GM21723 (cell line): Measurements from ENCODE around the gene PRKAR2A.

Experiments used
- ATAC-seq: cut with Tn5 transposase; IDR thresholded peaks from one replicate; pipeline ENCODE4 v1.9.1; 2021; ENCODE audit warnings: mild to moderate bottlenecking, moderate library complexity; ENCODE audit not compliant: unreplicated experiment

Gene PRKAR2A

GRCh38 chr3:48847504-48848423, at the start of gene PRKAR2A:
Gene PRKAR2A, minus strand, starts transcription at chr3:48847874. Its CDS starts 278 bp downstream, at chr3:48847596.
- peak; percentile 82 for ATAC-seq

DNA sequence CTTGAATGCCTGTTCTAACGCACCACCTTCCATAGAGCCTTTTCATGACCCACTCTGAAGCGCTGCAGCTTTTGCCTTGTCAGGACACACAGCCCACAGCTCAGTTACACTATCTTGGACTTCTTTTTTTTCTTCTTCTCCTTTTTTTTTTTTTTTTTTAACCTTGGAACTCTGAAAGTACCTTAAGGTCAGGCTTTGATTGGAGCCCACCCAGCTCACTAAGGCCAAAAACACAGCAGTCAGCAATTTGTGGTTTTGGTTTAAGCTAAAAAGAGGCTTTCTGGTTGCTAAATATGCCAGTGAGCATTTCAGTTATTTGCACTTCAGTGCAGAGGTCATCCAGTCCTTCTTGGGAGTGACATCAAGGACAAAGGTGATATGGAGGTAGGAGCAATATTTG, 49.3 kb upstream of the PRKAR2A start:
- ATAC-seq = no peak

- ATAC-seq = no peak
Observed at GRCh38 chr3:48894516-48894915, 46.8 kb upstream of the PRKAR2A start.

DNA sequence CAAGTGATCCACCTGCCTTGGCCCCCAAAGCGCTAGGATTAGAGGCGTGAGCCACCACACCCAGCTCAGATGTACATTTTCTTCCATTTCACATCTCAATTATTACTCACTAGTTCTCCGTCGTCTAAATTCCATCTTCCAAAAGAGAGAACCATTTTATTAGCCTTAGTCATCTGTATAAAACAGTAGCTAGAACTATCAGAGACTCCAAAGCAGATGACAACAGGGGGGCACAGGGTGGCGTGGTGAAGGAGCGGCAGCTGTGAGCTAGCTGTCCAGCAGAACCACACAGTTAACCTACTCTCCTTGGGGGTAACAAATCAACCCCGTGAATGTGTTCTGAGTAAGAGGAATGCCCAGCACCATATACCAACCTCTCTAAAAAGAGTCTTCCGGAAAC, 43.9 kb upstream of the PRKAR2A start:
- no peak for ATAC-seq

DNA sequence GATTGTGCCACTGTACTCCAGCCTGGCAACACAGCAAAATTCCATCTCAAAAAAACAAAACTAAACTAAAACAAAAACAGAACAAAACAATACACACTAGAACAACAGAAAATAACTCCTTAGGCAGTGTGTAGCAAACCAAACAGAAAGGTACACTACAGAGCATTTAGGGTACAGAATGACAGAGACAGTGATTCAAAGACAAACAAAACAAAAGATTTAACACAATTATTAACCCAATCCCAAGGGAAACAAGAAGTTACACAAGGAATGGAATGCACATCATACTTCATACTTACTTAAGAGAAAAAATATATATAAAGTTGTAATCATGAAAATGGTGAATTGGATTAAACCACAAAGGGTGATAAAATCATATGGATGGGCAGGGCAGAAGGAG, 38.1 kb upstream of the PRKAR2A start:
- ATAC-seq = no peak

- ATAC-seq = no peak
Observed at GRCh38 chr3:48881652-48882114, 34.0 kb upstream of the PRKAR2A start.

- ATAC-seq = no peak
Observed at GRCh38 chr3:48881006-48881405, 33.3 kb upstream of the PRKAR2A start.

- ATAC-seq = no peak
Observed at GRCh38 chr3:48879994-48880377, 32.3 kb upstream of the PRKAR2A start.

DNA sequence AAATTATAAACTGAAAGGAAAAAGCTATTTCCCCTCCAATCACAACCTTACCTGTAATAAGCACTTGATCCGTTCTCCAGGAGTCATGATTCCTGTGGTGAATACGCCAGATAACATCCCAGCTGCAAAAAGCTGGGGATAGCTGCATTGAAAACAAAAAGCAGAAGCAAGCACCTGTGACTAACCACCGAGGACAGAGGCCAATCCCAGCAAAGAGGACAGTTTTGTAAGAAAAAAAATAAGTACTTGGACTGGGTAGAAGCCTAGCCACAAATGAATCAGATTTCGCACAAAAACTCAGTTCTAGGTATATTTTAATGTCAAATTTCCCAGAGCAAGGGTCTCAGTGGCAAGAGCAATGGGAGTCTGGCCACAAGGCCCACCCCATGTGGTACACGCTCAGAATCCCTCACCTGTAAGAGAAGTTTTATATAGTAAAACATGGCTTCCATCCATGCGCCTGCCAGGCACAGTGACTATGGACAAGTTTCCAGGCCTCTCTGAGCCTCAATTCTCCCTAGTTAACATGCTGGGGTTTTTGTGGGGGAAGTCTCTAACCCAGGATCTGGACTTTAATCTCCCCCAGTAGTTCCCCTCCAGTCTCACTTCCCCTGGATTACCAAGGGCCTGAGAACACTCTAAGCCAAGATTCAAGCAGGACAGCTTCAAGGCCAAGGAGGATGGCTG, 31.8 kb upstream of the PRKAR2A start:
- ATAC-seq = no peak

GRCh38 chr3:48877671-48878070, 30.0 kb upstream of the PRKAR2A start:
- no peak for ATAC-seq

DNA sequence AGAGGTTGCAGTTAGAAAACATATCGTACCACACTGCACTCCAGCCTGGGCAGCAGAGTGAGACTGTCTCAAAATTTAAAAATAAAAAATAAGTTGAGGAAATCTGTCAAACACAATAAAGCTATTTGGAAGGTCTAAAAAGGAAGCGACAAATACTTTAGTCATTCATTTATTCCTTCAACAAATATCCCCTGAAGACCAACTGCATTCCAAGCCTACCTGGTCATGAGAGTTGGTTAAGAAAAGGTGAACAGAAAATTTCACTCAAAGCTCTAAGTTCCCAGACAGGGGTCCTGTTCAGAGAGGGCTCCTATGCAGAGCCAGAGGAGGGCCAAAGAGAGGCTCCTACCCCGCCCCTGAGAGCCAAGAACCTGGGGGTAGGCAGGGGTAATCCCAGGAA, 15.4 kb upstream of the PRKAR2A start:
- ATAC-seq = no peak

- no peak for ATAC-seq
Observed at GRCh38 chr3:48859206-48859605, 11.5 kb upstream of the PRKAR2A start.

GRCh38 chr3:48858709-48859108, 11.0 kb upstream of the PRKAR2A start:
- no peak for ATAC-seq

DNA sequence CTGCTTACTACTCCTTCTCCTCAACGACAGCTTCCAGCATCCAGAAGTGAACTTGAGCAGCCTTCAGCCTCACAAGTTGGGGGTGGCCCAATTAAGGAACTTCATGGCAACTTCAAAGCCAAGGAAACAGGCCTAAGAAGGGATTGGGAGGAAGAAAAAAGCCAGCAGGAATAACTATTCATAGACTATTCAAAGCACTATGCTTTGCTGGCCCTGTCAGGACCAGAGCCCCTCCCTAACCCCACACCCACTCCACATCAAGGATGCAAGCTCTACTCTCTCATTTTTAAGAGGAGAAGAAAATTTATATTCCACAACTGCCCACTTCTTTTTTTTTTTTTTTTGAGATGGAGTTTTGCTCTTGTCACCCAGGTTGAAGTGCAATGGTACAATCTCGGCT, 10.0 kb upstream of the PRKAR2A start:
- ATAC-seq = no peak

DNA sequence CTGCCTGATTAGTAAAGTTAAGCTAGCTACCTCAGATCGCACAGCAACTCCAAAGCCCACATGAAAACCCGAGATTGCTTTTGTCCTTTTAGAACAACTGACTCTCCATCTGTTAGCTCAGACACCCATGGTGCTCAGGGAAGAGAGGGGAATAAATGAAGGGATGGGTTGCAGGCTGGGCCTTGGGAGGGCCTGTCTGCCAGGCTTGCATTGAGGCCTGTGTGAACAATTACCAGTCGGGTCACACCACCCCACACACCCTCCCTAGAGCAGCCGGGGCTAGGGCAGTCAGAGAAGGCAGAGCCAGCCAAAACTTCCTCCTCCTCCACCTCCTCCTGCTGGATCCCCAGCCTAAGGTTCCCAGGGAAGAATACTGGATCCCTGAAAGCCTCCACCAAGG, 8.8 kb upstream of the PRKAR2A start:
- ATAC-seq = no peak

DNA sequence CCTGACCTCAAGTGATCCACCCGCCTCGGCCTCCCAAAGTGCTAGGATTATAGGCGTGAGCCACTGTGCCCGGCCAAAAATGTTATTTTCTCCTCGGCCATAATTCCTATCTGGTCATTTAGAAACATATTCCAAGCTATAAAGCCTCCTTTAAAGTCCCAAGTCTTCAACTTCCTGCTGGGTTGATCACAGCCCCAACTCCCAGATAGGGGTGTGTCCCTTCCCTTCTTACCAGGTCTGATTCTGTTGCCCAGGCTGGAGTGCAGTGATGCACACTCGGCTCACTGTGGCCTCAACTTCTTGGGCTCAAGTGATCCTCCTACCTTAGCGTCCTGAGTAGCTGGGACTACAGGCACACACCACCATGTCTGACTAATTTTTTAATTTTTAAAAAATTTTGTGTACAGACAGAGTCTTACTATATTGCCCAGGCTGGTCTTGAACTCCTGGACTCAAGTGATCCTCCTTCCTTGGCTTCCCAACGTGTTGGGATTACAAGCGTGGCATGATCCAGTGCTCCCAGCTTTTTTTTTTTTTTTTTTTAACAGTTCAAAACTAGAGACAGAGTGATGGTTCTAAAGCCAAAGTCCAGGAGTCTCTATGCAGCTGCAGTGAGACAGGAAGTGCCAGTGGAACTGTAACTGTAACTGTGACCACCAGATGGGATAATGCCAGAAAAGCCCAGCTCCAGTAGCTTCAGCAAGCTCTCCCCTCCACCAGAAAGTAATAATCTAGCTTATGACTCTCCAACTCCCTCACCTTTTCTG, 8.2 kb upstream of the PRKAR2A start:
- no peak for ATAC-seq

DNA sequence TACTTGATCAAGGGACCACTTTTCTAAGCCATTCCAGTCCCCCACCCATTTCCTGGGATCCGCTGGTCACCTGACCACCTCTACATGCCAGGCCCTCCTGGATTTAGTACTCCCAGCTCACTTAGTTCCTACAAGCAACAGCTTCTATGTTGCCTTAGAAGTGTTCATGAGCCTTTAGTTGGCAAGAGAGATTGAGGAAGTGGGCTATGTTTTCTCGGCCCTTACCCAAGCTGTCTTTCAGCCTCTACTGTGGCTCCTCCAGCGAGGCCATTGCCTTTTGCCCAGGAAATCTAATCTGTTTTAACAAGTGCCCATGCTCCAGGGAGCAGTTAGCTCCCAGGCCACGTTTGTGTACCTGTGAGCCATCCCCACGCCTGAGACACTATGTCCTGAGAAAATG, 4.5 kb upstream of the PRKAR2A start:
- no peak for ATAC-seq

GRCh38 chr3:48851407-48851806, 3.7 kb upstream of the PRKAR2A start:
- no peak for ATAC-seq

DNA sequence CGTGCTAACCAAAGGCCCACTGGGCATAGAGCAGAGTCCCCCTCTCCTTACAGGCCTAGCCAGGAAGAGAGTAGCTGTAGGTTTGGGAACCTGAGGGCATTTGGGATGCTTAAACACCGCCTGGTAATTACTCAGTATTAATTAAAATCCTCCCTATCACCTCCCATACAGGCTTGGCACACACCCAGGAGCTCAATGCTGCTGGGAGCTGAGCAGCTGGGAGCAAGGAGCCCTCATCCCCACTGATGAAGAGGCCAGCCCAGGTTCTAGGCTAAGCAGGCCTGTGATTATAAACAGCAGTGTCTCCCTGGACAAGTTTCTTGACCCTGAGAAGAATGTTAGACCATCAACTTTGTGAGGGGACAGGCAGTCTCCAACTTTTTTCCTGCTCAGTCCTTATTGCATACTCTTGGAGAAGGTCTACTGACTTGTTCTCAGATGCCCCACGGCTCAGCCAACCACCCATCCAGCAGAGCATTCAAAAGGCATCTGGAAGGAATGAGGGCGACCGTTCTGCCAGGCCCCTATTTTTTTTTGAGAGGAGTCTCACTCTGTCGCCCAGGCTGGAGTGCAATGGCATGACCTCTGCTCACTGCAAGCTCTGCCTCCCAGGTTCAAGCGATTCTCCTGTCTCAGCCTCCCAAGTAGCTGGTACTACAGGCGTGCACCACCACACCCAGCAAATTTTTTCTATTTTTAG, 1.3 kb upstream of the PRKAR2A start:
- no peak for ATAC-seq

DNA sequence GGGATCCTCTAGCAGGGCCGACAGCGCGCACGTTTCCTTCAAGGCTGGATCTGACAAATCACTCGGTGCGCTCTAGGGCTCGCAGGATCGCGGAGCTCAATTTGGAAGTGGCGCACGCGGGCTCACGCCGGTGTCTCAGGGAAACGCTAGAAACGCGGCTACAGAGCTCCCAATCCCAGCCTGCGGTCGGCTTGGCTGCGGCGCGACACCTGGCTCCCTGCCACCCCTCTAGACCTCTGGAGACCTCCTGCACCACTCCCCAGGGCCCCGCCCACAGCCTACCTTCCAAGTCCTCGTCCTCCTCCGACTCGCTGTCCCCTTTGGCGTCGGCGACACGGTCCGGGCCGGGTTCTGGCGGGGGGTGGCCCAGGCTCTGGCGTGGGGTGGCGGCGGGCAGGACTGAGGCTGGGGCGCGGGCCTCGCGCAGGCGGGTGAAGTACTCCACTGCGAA, 596 bp downstream of the PRKAR2A start:
- peak; percentile 49 for ATAC-seq

DNA sequence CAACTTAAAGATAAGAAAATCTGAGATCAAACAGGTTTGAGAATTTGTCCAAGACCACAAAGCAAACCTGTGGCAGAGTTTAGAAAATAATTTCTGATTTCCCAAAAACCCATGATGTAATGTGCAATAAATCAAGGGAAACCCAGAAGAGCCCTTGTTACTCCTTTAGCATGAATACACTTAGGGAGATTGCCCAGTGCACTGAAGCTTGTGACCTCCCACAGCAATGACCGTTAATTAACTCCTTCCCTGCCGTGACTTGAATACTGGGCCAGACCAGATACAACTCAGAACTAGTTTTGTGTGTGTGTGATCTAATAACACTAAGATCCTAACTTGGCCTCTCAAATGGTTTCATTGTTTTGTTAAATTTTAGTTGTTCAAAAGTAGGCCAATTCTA, 2.5 kb downstream of the PRKAR2A start:
- ATAC-seq = no peak
